CD14-positive monocyte (primary cell): ENCODE measurements around the gene ARID1B. TPM values are rescaled to one million over a fixed set of nuclear protein-coding genes. Genes with fewer than 3 reads are reported as not detected.

Experiments
- DNase-seq, 3 donors: peaks; one replicate each; pipeline ENCODE4 v3.0.0-alpha.2; 2011 to 2022
- H2AFZ ChIP-seq: 2 replicates; pipeline ENCODE4 v1.6.0; 2012; ENCODE audit warnings: mild to moderate bottlenecking, low read depth, low read length, inconsistent platforms; ENCODE audit not compliant: insufficient read depth, poor library complexity, severe bottlenecking
- H3K27ac ChIP-seq, 2 donors: 1 replicate in 1 of 2; 2 replicates in 1 of 2; pipeline ENCODE4 v1.5.1; 2012 to 2013; ENCODE audit warnings: low read length in 2 of 2, control low read depth in 1 of 2, inconsistent platforms in 1 of 2, low read depth in 1 of 2, mild to moderate bottlenecking in 1 of 2
- H3K27me3 ChIP-seq, 2 donors: one replicate each; pipeline versions ENCODE4 v1.6.0 to v1.6.1; 2011 to 2013; ENCODE audit warnings: low read length in 2 of 2; ENCODE audit not compliant: control insufficient read depth in 2 of 2, insufficient read depth in 2 of 2
- H3K36me3 ChIP-seq, 2 donors: replicated peaks in 1 of 2; 1 replicate in 1 of 2; 2 replicates in 1 of 2; pipeline versions ENCODE4 v1.5.1 to v1.6.1; 2012 to 2013; ENCODE audit warnings: low read length in 2 of 2, control low read depth in 1 of 2, inconsistent platforms in 1 of 2, mild to moderate bottlenecking in 1 of 2; ENCODE audit not compliant: insufficient read depth in 2 of 2, control insufficient read depth in 1 of 2
- H3K4me1 ChIP-seq, 2 donors: 1 replicate in 1 of 2; 2 replicates in 1 of 2; pipeline versions ENCODE4 v1.5.1 to v1.6.1; 2012 to 2013; ENCODE audit warnings: low read length in 2 of 2, control low read depth in 1 of 2, inconsistent platforms in 1 of 2, mild to moderate bottlenecking in 1 of 2, moderate library complexity in 1 of 2; ENCODE audit not compliant: insufficient read depth in 2 of 2, control insufficient read depth in 1 of 2
- H3K4me2 ChIP-seq: replicated peaks from 2 replicates; pipeline ENCODE3; 2012; ENCODE audit warnings: low read length, moderate library complexity, mild to moderate bottlenecking; ENCODE audit not compliant: poor library complexity, severe bottlenecking; ENCODE audit errors: extremely low read depth
- H3K4me3 ChIP-seq, 3 experiments: fragments of 200-600 bp in 1 of 3; sonication (generic) in 1 of 3; replicated peaks in 1 of 3; 1 replicate in 2 of 3; 2 replicates in 1 of 3; pipeline ENCODE4 v1.5.1; 2011 to 2013; ENCODE audit warnings: low read length in 3 of 3, mild to moderate bottlenecking in 3 of 3, control low read depth in 2 of 3, low read depth in 2 of 3, inconsistent platforms in 1 of 3, moderate library complexity in 1 of 3
- H3K79me2 ChIP-seq: 2 replicates; pipeline ENCODE4 v1.6.0; 2012; ENCODE audit warnings: mild to moderate bottlenecking, control low read depth, inconsistent platforms, low read length, moderate library complexity; ENCODE audit not compliant: insufficient read depth
- H3K9ac ChIP-seq: 2 replicates; pipeline ENCODE4 v1.6.0; 2017; ENCODE audit warnings: low read length, mild to moderate bottlenecking; ENCODE audit not compliant: insufficient read depth, poor library complexity, severe bottlenecking
- H3K9me3 ChIP-seq, 2 donors: replicated peaks in 1 of 2; 1 replicate in 1 of 2; 2 replicates in 1 of 2; pipeline versions ENCODE4 v1.5.1 to v1.6.1; 2012 to 2013; ENCODE audit warnings: low read length in 2 of 2, control low read depth in 1 of 2; ENCODE audit not compliant: control insufficient read depth in 1 of 2, insufficient read depth in 1 of 2
- H4K20me1 ChIP-seq: 2 replicates; pipeline ENCODE4 v1.6.0; 2012; ENCODE audit warnings: mild to moderate bottlenecking, low read length, control low read depth, moderate library complexity; ENCODE audit not compliant: insufficient read depth
- H3K27ac Mint-ChIP-seq, 7 donors: one replicate each; pipeline ENCODE4 v1.8.0; 2020; ENCODE audit warnings: mild to moderate bottlenecking in 7 of 7, mixed read lengths in 7 of 7, moderate library complexity in 6 of 7, inconsistent platforms in 2 of 7
- H3K27me3 Mint-ChIP-seq, 3 donors: one replicate each; pipeline ENCODE4 v1.8.0; 2021 to 2022; ENCODE audit warnings: low read depth in 3 of 3, mild to moderate bottlenecking in 3 of 3, mixed read lengths in 3 of 3, moderate library complexity in 3 of 3, inconsistent platforms in 1 of 3
- H3K36me3 Mint-ChIP-seq, 2 donors: one replicate each; pipeline ENCODE4 v1.8.0; 2020; ENCODE audit warnings: mixed read lengths in 2 of 2, inconsistent platforms in 1 of 2, mild to moderate bottlenecking in 1 of 2
- H3K4me1 Mint-ChIP-seq: one replicate; pipeline ENCODE4 v1.8.0; 2020; ENCODE audit warnings: mild to moderate bottlenecking, mixed read lengths
- H3K4me3 Mint-ChIP-seq, 2 donors: one replicate each; pipeline ENCODE4 v1.8.0; 2020; ENCODE audit warnings: mild to moderate bottlenecking in 2 of 2, mixed read lengths in 2 of 2, moderate library complexity in 1 of 2
- H3K9me3 Mint-ChIP-seq, 7 donors: one replicate each; pipeline ENCODE4 v1.8.0; 2020 to 2022; ENCODE audit warnings: mixed read lengths in 7 of 7, mild to moderate bottlenecking in 6 of 7, moderate library complexity in 6 of 7, inconsistent platforms in 2 of 7
- WGBS: methylation state at CpG from one replicate; pipeline ENCODE4 v1.1.5; 2013; ENCODE audit warnings: missing lambda C conversion rate; ENCODE audit not compliant: insufficient coverage; 5-methylcytosine and 5-hydroxymethylcytosine counted together
- intact Hi-C, 2 donors: fragments of 100-400 bp; cut with micrococcal nuclease; formaldehyde crosslinking; loops; one replicate each; pipeline versions ENCODE4 v1.15.0 to v1.15.1; 2023
- polyA plus RNA-seq, 3 donors: library from polyadenylated mRNA; depleted of rRNA in 1 of 3; unstranded in 2 of 3; stranded (reverse) in 1 of 3; fragments of 300-500 nt in 2 of 3; fragments of >200 nt in 1 of 3; fragmentation: Illumina TruSeq in 2 of 3; gene quantifications; 1 replicate in 2 of 3; 2 replicates in 1 of 3; pipeline ENCODE4 v1.2.3, GENCODE V29; 2012 to 2021
- TF ChIP-seq, protein P1 (sequence below): fragments of 200-600 bp; IDR thresholded peaks from one replicate; pipeline ENCODE4 v1.8.0; 2022; ENCODE audit warnings: antibody characterized with exemption, mild to moderate bottlenecking

The ARID1B gene
- polyA plus RNA-seq, 3 donors = 3.2 to 22.1 (median 3.8) TPM

DNA sequence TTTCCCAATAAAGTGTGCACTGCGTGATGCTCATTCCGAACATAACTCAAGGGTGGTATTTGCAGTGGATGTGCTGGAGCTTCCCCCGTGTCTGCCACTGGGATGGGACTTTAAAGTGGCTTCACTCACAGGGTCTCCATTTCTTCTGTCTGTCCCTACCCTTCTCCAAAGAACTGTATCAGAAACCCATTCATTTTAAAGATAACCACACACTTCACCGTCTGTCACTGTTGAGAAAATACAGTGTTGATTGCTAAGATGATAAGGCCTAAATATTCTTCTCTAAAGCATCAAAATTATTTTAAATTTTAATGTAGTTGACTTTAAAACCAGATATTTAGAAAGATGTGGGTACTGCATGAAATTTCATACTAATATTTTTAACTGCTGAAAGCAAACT, 384.7 kb downstream of the ARID1B start:
- DNase-seq = no peak
- Histone ChIP-seq H3K4me2 (no peak overlapping the region), H3K27ac (no peak overlapping the region), H3K27me3 (no peaks in the 10 kb centered on the region), H3K9me3 (no peaks in the 10 kb centered on the region), H3K4me3 (no peak overlapping the region), H3K9ac (no peak overlapping the region), H4K20me1 (no peaks in the 10 kb centered on the region), H3K36me3 (peaks cover 12 to 45% of the 10 kb centered on the region in 2 donors), H2AFZ (no peak overlapping the region), H3K79me2 (no peaks in the 10 kb centered on the region), H3K4me1 (no peaks in the 10 kb centered on the region)
- Mint-ChIP-seq H3K36me3 (peaks cover 22 to 29% of the 10 kb centered on the region in 2 donors), H3K27ac (no peak overlapping the region), H3K4me1 (no peaks in the 10 kb centered on the region), H3K9me3 (no peaks in the 10 kb centered on the region), H3K4me3 (no peak overlapping the region), H3K27me3 (no peaks in the 10 kb centered on the region)
- TF ChIP-seq, protein P1, sequence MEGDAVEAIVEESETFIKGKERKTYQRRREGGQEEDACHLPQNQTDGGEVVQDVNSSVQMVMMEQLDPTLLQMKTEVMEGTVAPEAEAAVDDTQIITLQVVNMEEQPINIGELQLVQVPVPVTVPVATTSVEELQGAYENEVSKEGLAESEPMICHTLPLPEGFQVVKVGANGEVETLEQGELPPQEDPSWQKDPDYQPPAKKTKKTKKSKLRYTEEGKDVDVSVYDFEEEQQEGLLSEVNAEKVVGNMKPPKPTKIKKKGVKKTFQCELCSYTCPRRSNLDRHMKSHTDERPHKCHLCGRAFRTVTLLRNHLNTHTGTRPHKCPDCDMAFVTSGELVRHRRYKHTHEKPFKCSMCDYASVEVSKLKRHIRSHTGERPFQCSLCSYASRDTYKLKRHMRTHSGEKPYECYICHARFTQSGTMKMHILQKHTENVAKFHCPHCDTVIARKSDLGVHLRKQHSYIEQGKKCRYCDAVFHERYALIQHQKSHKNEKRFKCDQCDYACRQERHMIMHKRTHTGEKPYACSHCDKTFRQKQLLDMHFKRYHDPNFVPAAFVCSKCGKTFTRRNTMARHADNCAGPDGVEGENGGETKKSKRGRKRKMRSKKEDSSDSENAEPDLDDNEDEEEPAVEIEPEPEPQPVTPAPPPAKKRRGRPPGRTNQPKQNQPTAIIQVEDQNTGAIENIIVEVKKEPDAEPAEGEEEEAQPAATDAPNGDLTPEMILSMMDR = no peak
- WGBS = 100% methylated on average over 1 of the region's 4 CpGs
- intact Hi-C loops = no loop called here

DNA sequence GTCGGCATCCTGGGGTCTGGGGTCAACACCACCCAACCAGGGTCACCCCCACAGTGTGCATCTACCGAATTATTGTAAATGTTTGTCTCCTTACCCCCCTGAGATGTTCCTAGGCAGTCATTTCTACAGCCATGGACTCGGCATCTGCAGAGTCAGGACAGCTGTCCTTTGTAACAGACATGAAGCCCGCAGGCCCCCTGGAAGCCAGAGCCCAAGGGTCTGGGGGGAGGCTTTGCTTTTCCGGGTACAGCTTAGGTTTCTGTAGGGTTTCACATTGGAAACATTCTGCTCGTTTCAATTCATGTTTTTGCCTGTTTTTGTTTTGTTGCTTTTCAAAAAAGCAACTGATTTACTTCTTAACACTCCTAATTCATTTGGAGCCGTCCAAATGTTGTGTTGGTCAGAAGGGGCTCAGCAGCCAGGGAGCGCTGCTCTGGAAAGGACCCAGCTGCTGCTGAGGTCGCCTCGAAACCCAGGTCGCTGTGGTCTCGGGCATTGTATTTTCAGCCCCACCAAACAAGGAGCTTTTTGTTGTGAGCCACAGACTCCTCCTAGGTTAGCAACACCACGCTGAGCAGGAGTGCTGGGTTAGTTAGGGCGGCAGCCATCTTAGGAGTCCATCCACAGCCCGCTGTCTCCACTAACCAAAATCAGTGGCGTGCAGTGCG, 385.7 kb downstream of the ARID1B start:
- Mint-ChIP-seq H3K4me1 (no peaks in the 10 kb centered on the region), H3K36me3 (peaks cover 24 to 30% of the 10 kb centered on the region in 2 donors), H3K27me3 (no peaks in the 10 kb centered on the region), H3K9me3 (no peaks in the 10 kb centered on the region), H3K4me3 (no peak overlapping the region), H3K27ac (no peak overlapping the region)
- Histone ChIP-seq H3K9me3 (no peaks in the 10 kb centered on the region), H3K4me2 (no peak overlapping the region), H2AFZ (no peak overlapping the region), H4K20me1 (no peaks in the 10 kb centered on the region), H3K27me3 (no peaks in the 10 kb centered on the region), H3K9ac (no peak overlapping the region), H3K79me2 (no peaks in the 10 kb centered on the region), H3K36me3 (peaks cover 17 to 46% of the 10 kb centered on the region in 2 donors), H3K27ac (no peak overlapping the region), H3K4me3 (no peak overlapping the region), H3K4me1 (no peaks in the 10 kb centered on the region)
- WGBS = 100% methylated on average over 11 of the region's 17 CpGs
- TF ChIP-seq, protein P1 = no peak
- DNase-seq = no peak
- intact Hi-C loops = no loop called here
